KMS-11 (cell line): ENCODE results near the gene UBR4.

ENCODE experiments used
- H2AFZ ChIP-seq: fragments of 200-600 bp; sonication (generic); 2 replicates; pipeline ENCODE4 v1.6.1; 2016; ENCODE audit warnings: antibody characterized with exemption, mixed run types, low read depth
- H3K27ac ChIP-seq: fragments of 200-600 bp; sonication (generic); 2 replicates; pipeline ENCODE4 v1.6.1; 2016; ENCODE audit warnings: mild to moderate bottlenecking, mixed run types
- H3K27me3 ChIP-seq: fragments of 200-600 bp; sonication (generic); 2 replicates; pipeline ENCODE4 v1.6.1; 2017; ENCODE audit warnings: mild to moderate bottlenecking, low read depth, mixed run types, moderate library complexity; ENCODE audit not compliant: insufficient read depth
- H3K36me3 ChIP-seq: fragments of 200-600 bp; sonication (generic); 2 replicates; pipeline ENCODE4 v1.6.1; 2017; ENCODE audit warnings: mild to moderate bottlenecking, mixed run types; ENCODE audit not compliant: insufficient read depth
- H3K4me1 ChIP-seq: fragments of 200-600 bp; sonication (generic); 2 replicates; pipeline ENCODE4 v1.6.1; 2016; ENCODE audit warnings: mild to moderate bottlenecking, low read depth, mixed run types; ENCODE audit not compliant: poor library complexity, severe bottlenecking
- H3K4me2 ChIP-seq: fragments of 200-600 bp; sonication (generic); 2 replicates; pipeline ENCODE4 v1.7.0; 2016; ENCODE audit warnings: mild to moderate bottlenecking, mixed run types
- H3K4me3 ChIP-seq: fragments of 200-600 bp; sonication (generic); IDR thresholded peaks from 2 replicates; pipeline ENCODE4 v1.6.1; 2017; ENCODE audit warnings: low read depth, low read length, mixed read lengths; ENCODE audit not compliant: insufficient read depth
- H3K79me2 ChIP-seq: fragments of 200-600 bp; sonication (generic); 2 replicates; pipeline ENCODE4 v1.6.1; 2016; ENCODE audit warnings: low read depth, mixed run types; ENCODE audit not compliant: insufficient read depth
- H3K9ac ChIP-seq: fragments of 200-600 bp; sonication (generic); 2 replicates; pipeline ENCODE4 v1.6.1; 2016; ENCODE audit warnings: mild to moderate bottlenecking, mixed run types
- H4K20me1 ChIP-seq: fragments of 200-600 bp; sonication (generic); 2 replicates; pipeline ENCODE4 v1.6.1; 2016; ENCODE audit warnings: mild to moderate bottlenecking, mixed run types; ENCODE audit not compliant: insufficient read depth
- TF ChIP-seq, protein P1 (sequence below): fragments of 200-600 bp; sonication (generic); conservative IDR thresholded peaks from 2 replicates; pipeline ENCODE4 v1.6.1; 2017; ENCODE audit warnings: low read depth, mild to moderate bottlenecking, antibody characterized with exemption, low read length, moderate library complexity, mixed read lengths

The UBR4 gene

DNA sequence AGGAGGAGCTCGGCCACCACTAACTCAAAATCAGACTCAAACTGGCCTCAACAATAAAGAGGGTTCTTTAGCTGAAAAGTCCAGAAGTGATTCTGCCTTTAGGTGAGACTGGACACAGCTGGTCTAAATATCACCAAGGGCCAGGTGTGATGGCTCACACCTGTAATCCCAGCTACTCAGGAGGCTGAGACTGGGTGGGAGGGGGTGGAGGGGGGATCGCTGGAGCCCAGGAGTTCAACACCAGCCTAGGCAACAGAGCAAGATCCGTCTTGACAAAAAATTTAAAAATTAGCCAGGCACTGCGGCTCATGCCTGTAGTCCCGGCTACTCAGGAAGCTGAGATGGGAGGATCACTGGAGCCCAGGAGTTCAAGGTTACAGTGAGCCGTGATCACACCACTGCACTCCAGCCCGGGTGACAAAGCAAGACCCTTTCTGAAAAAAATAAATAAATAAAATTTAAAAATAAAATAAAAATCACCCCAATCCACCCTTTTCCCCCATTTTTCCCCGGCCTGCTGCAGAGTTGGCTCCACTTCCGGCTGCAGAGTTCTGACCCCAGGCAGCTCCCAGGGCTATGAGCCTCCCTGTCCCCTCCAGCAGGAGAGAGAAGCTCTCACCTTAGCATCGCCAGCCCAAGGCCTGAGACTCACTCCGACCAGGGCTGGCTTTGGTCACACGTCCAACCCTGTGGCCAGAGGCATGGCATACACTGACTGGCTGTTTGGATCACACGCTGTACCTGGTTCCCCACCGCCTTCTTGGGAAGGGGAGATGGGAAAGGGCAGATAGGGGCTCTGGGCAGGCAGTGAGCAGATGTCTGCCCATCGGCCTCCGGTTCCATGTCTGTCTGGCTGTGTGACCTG lies 166.3 kb downstream of the UBR4 start:
- TF ChIP-seq, protein P1, sequence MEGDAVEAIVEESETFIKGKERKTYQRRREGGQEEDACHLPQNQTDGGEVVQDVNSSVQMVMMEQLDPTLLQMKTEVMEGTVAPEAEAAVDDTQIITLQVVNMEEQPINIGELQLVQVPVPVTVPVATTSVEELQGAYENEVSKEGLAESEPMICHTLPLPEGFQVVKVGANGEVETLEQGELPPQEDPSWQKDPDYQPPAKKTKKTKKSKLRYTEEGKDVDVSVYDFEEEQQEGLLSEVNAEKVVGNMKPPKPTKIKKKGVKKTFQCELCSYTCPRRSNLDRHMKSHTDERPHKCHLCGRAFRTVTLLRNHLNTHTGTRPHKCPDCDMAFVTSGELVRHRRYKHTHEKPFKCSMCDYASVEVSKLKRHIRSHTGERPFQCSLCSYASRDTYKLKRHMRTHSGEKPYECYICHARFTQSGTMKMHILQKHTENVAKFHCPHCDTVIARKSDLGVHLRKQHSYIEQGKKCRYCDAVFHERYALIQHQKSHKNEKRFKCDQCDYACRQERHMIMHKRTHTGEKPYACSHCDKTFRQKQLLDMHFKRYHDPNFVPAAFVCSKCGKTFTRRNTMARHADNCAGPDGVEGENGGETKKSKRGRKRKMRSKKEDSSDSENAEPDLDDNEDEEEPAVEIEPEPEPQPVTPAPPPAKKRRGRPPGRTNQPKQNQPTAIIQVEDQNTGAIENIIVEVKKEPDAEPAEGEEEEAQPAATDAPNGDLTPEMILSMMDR = no peak
- Histone ChIP-seq H3K4me3 (no peak overlapping the region), H3K36me3 (no peaks in the 10 kb centered on the region), H3K4me2 (no peak overlapping the region), H3K79me2 (no peaks in the 10 kb centered on the region), H3K27me3 (peaks cover 67% of the 10 kb centered on the region), H4K20me1 (no peaks in the 10 kb centered on the region), H3K27ac (no peak overlapping the region), H2AFZ (no peak overlapping the region), H3K4me1 (no peaks in the 10 kb centered on the region), H3K9ac (no peak overlapping the region)

DNA sequence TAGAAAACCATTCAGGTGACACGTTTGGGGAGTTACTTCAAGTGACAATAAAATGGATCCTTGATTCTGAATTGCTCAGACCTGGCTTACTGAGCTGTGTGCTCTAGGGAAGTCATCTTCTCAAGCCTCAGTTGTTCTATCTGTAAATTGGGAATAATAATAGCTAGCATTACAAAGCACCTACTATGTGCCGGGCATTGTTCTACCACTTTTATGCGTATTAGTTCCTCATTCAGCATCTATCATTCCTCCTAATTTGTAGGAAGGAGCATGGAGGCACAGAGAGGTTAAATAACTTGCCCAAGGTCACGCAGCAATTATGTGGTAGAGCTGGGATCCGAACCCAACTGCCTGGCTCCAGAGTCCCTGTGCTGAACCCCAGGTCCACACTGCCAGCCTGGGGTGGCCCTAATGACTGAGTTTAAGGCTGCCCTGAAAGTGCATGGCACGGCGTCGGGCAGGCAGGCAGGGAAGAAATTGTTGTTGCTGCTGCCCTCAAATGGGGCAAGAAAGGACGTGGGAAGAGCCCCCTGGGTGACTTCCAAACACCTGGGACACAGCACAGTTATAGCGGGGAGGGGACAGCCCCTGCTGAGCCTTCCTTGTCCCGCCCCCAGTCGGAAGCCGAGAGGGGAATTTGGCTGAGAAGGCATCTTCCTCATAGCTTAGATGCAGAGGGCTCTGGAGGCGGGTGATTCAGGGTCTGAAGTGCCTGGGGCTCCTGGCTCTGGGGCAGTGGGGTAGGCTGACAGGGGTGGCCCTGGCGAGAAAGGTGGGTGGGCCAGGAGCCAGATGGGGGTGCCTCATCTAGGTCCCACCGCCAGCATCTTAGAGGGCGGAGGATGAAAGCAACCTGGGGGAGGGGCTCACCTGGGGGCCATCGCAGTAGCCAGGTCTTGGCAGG lies 167.1 kb downstream of the UBR4 start:
- Histone ChIP-seq H3K36me3 (no peaks in the 10 kb centered on the region), H4K20me1 (no peaks in the 10 kb centered on the region), H3K4me2 (no peak overlapping the region), H3K79me2 (no peaks in the 10 kb centered on the region), H3K4me3 (no peak overlapping the region), H3K9ac (no peak overlapping the region), H3K27me3 (peaks cover 67% of the 10 kb centered on the region), H3K4me1 (no peaks in the 10 kb centered on the region), H3K27ac (no peak overlapping the region), H2AFZ (no peak overlapping the region)
- TF ChIP-seq, protein P1 = no peak

DNA sequence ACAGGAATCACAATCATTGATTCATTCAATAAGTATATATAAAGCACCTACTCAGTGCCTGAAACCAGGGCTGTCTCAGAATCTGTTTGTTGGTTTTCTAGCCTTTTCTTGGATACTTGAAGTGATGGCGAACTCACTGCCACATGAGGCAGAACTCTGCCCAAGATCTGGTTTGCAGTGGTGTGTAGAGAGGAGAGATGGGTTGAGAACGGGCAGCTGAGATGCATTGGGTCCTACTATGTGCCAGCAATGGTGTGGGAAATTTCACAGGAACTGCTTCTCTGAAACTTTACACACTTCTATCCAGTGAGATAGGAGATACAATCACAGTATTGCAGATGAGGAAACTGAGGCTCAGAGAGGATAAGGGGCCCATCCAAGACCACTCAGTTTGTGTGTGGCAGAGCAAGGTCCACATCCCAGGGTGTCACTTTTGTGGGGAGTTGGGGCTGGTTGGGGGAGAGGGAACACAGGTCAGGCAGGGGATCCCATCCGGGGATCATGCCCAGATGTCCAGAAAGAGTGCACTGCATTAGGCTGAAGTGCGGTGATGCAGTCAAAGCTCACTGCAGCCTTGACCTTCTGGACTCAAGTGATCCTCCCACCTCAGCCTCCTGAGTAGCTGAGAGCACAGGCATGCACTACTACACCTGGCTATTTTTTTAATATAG lies 169.9 kb downstream of the UBR4 start:
- H2AFZ ChIP-seq = no peak overlapping the region
- H4K20me1 ChIP-seq = no peaks in the 10 kb centered on the region
- TF ChIP-seq, protein P1 = no peak
- H3K4me3 ChIP-seq = no peak overlapping the region
- H3K4me1 ChIP-seq = no peaks in the 10 kb centered on the region
- H3K79me2 ChIP-seq = no peaks in the 10 kb centered on the region
- no peak overlapping the region for H3K9ac ChIP-seq
- H3K27me3 ChIP-seq = peaks cover 83% of the 10 kb centered on the region
- H3K27ac ChIP-seq = no peak overlapping the region
- no peaks in the 10 kb centered on the region for H3K36me3 ChIP-seq
- no peak overlapping the region for H3K4me2 ChIP-seq

DNA sequence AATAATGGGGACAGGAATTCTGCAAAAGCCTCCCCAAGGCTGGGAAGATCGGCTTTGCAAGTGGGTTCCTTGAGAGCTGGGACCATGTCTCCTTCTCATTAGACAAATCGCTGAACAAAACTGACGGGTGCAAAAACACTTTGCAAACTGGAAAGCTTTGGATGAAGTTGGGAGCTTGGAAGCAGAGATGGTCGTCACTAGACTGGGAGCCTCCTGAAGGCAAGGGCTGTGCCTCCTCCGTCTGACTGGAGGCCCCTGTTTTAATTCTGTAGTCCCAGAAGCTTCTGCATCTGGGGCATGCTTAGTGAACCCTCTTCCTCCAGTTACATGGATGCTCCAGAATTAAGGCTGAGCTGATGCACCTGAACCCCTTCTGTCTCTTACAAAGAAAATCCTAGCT lies 171.3 kb downstream of the UBR4 start:
- no peaks in the 10 kb centered on the region for H3K4me1 ChIP-seq
- no peak overlapping the region for H3K9ac ChIP-seq
- H3K36me3 ChIP-seq = no peaks in the 10 kb centered on the region
- TF ChIP-seq, protein P1 = no peak
- H2AFZ ChIP-seq = no peak overlapping the region
- no peak overlapping the region for H3K4me2 ChIP-seq
- H3K4me3 ChIP-seq = no peak overlapping the region
- no peaks in the 10 kb centered on the region for H4K20me1 ChIP-seq
- peaks cover 86% of the 10 kb centered on the region for H3K27me3 ChIP-seq
- no peaks in the 10 kb centered on the region for H3K79me2 ChIP-seq
- H3K27ac ChIP-seq = no peak overlapping the region
